ENCODE data around the gene GRIK4. TPM values are rescaled to one million over a fixed set of nuclear protein-coding genes. Genes with fewer than 3 reads are reported as not detected.

GRIK4 gene
- total and polyA plus RNA-seq, 11 donors: 0.04 to 0.45 (median 0.12) TPM; not detected in 6

DNA sequence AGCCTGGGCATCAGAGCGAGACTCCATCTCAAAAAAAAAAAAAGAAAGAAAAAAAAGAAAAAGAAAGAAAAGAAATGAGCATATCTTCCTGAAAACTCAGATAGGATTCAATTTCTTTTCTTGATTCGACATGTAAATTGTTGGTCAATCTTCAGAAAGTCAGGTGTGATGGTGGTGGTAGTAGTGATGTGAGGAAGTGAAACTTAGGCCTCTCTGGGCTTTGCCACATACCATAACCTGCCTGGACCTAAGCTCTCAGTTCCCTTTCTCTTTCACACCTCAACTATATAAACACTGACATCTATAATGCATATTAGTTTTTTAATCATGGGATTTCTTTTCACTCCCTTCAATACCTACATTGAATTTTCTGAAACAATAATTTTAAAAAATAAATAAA, 414.4 kb downstream of the GRIK4 start:
- Histone ChIP-seq H3K4me3 (no peak overlapping the region), H3K27me3 (no peaks in the 10 kb centered on the region), H3K36me3 (no peaks in the 10 kb centered on the region), H3K27ac (no peak overlapping the region), H3K4me1 (no peaks in the 10 kb centered on the region), H3K9me3 (no peaks in the 10 kb centered on the region)
- TF ChIP-seq CTCF (IDR thresholded peaks at IDR 0.05) (no peak), POLR2A (IDR thresholded peaks at IDR 0.05) (no peak)
- DNase-seq: no peak
- no peak for ATAC-seq
- WGBS, 4 donors: 86 to 95% (median 89%) methylated on average over 2 of the region's 2 CpGs
- intact Hi-C loops (cut with DNase I): loop anchor here in 1 of 10 donors (10.0 kb wide), 1 partner anchor 251 kb away; no protein-coding TSS in a partner anchor

- no peak for DNase-seq
- no peaks in the 10 kb centered on the region for H3K36me3 ChIP-seq
- WGBS, 4 donors: 70 to 76% (median 73%) methylated on average over 14 of the region's 14 CpGs
- H3K4me3 ChIP-seq: no peak overlapping the region
- H3K4me1 ChIP-seq: no peaks in the 10 kb centered on the region
- ATAC-seq: no peak
- H3K27me3 ChIP-seq: peaks cover 0 to 13% (median 0%) of the 10 kb centered on the region in 9 donors
- intact Hi-C loops (cut with DNase I): loop anchor here in 1 of 10 donors (10.0 kb wide), 1 partner anchor 254 kb away; no protein-coding TSS in a partner anchor
- no peaks in the 10 kb centered on the region for H3K9me3 ChIP-seq
- H3K27ac ChIP-seq: no peak overlapping the region
- no peak for TF ChIP-seq CTCF (IDR thresholded peaks at IDR 0.05)
- no peak for TF ChIP-seq POLR2A (IDR thresholded peaks at IDR 0.05)
Measured at GRCh38 chr11:120928627-120929026, 417.1 kb downstream of the GRIK4 start.

GRCh38 chr11:120929090-120929489, 417.5 kb downstream of the GRIK4 start:
- no peaks in the 10 kb centered on the region for H3K4me1 ChIP-seq
- H3K4me3 ChIP-seq: no peak overlapping the region
- no peak for ATAC-seq
- TF ChIP-seq POLR2A (IDR thresholded peaks at IDR 0.05) (no peak), CTCF (IDR thresholded peaks at IDR 0.05) (no peak)
- intact Hi-C loops (cut with DNase I): loop anchor here in 1 of 10 donors (10.0 kb wide), 1 partner anchor 254 kb away; no protein-coding TSS in a partner anchor
- H3K9me3 ChIP-seq: no peaks in the 10 kb centered on the region
- no peak overlapping the region for H3K27ac ChIP-seq
- no peak for DNase-seq
- no peaks in the 10 kb centered on the region for H3K36me3 ChIP-seq
- peaks cover 0 to 13% (median 0%) of the 10 kb centered on the region in 9 donors for H3K27me3 ChIP-seq
- 82 to 87% (median 85%) methylated on average over 11 of the region's 11 CpGs for whole genome bisulfite sequencing, 4 donors

GRCh38 chr11:120929664-120930154, 418.2 kb downstream of the GRIK4 start:
- ATAC-seq: peak in 3 of 4 donors; percentile 69 to 75 (median 72)

More at GRCh38 chr11:120929664-120930154, 418.2 kb downstream of the GRIK4 start:
- H3K27ac ChIP-seq: no peak overlapping the region
- H3K4me1 ChIP-seq: no peaks in the 10 kb centered on the region
- H3K9me3 ChIP-seq: no peaks in the 10 kb centered on the region
- intact Hi-C loops (cut with DNase I): loop anchor here in 7 of 10 donors (5.0 to 10.0 kb wide), 6 partner anchors 183 to 268 kb away; no protein-coding TSS in a partner anchor
- TF ChIP-seq POLR2A (IDR thresholded peaks at IDR 0.05) (no peak), CTCF (IDR thresholded peaks at IDR 0.05) (peak in 11 of 12 donors; percentile 28 to 66 (median 49))
- DNase-seq: peak in 3 of 5 donors; percentile 22 to 44 (median 39)
- no peaks in the 10 kb centered on the region for H3K36me3 ChIP-seq
- peaks cover 0 to 13% (median 0%) of the 10 kb centered on the region in 9 donors for H3K27me3 ChIP-seq
- WGBS, 4 donors: 26 to 33% (median 30%) methylated on average over 12 to 13 of the region's 13 CpGs
- H3K4me3 ChIP-seq: no peak overlapping the region
